Stromal cell of bone marrow (primary cell): ENCODE results near the gene BUD23.

Experiments used
- DNase-seq: peaks from one replicate; pipeline ENCODE4 v3.0.0-alpha.2; 2012; ENCODE audit warnings: low read depth

The BUD23 gene

GRCh38 chr7:73742753-73743641, 59.6 kb downstream of the BUD23 start:
- no peak for DNase-seq

DNA sequence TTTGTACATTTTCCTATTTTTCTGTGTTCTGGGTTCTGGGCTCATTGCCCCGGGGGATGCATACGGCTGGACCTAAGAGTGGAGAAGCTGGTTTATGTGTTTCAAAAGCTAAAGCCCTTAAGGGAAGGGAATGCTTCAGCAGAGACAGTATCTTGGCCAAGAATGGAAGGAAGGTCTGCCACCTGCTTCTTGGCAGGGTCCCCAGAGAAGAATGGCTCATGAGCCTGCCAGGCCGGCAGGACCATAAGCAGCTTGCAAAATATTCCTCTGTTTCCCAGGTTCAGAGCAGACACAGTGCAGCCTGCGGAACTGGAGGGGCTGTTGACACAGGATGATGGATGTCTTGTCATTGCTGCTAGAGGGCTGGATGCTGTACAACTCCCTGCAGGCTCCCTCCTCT, 63.0 kb downstream of the BUD23 start:
- DNase-seq = no peak
